Trophoblast cell (in vitro differentiated cells and primary cell): Measurements from ENCODE around the gene TRAF2.
"Not testable (repeated sequence)": the region's sequence is repeated elsewhere in the genome, so short reads cannot be mapped to it uniquely, and the experiment has no call there.

ENCODE experiments used
- DNase-seq, 2 donors: peaks; one replicate each; pipeline ENCODE4 v3.0.0-alpha.2; 2016
- H2AFZ ChIP-seq: 2 replicates; pipeline ENCODE4 v1.6.1; 2013; ENCODE audit warnings: low read length, moderate library complexity, mild to moderate bottlenecking; ENCODE audit not compliant: insufficient read depth, poor library complexity
- H2AK5ac ChIP-seq: 2 replicates; pipeline ENCODE4 v1.6.1; 2013; ENCODE audit warnings: mild to moderate bottlenecking, low read length
- H2BK120ac ChIP-seq: 2 replicates; pipeline ENCODE4 v1.6.1; 2013; ENCODE audit warnings: low read length, mild to moderate bottlenecking, moderate library complexity; ENCODE audit not compliant: insufficient read depth, poor library complexity
- H2BK12ac ChIP-seq: 2 replicates; pipeline ENCODE4 v1.6.1; 2013; ENCODE audit warnings: mild to moderate bottlenecking, low read length, moderate library complexity
- H2BK5ac ChIP-seq: 2 replicates; pipeline ENCODE4 v1.6.1; 2013; ENCODE audit warnings: low read length, low read depth, moderate library complexity, mild to moderate bottlenecking; ENCODE audit not compliant: poor library complexity
- H3K14ac ChIP-seq: 2 replicates; pipeline ENCODE4 v1.6.1; 2013; ENCODE audit warnings: mild to moderate bottlenecking, low read length
- H3K18ac ChIP-seq: 2 replicates; pipeline ENCODE4 v1.6.1; 2013; ENCODE audit warnings: mild to moderate bottlenecking, low read length
- H3K23ac ChIP-seq: 2 replicates; pipeline ENCODE4 v1.6.1; 2013; ENCODE audit warnings: low read length
- H3K27ac ChIP-seq: 2 replicates; pipeline ENCODE4 v1.5.1; 2013; ENCODE audit warnings: low read depth, mild to moderate bottlenecking, inconsistent platforms, low read length, moderate library complexity
- H3K27me3 ChIP-seq: 2 replicates; pipeline ENCODE4 v1.6.1; 2013; ENCODE audit warnings: inconsistent platforms, mild to moderate bottlenecking, low read length, moderate library complexity; ENCODE audit not compliant: insufficient read depth
- H3K36me3 ChIP-seq, 2 experiments: 1 replicate in 1 of 2; 2 replicates in 1 of 2; pipeline ENCODE4 v1.6.1; 2013; ENCODE audit warnings: low read length in 2 of 2, mild to moderate bottlenecking in 2 of 2, moderate library complexity in 1 of 2; ENCODE audit not compliant: insufficient read depth in 2 of 2, control insufficient read depth in 1 of 2
- H3K4ac ChIP-seq: 2 replicates; pipeline ENCODE4 v1.6.1; 2013; ENCODE audit warnings: low read depth, mild to moderate bottlenecking, low read length, moderate library complexity
- H3K4me1 ChIP-seq, 2 experiments: 1 replicate in 1 of 2; 2 replicates in 1 of 2; pipeline ENCODE4 v1.6.1; 2013; ENCODE audit warnings: low read length in 2 of 2, mild to moderate bottlenecking in 2 of 2, moderate library complexity in 1 of 2; ENCODE audit not compliant: insufficient read depth in 2 of 2, control insufficient read depth in 1 of 2
- H3K4me2 ChIP-seq: 2 replicates; pipeline ENCODE4 v1.6.1; 2013; ENCODE audit warnings: inconsistent platforms, mild to moderate bottlenecking, low read length, moderate library complexity
- H3K4me3 ChIP-seq: 2 replicates; pipeline ENCODE4 v1.5.1; 2013; ENCODE audit warnings: mild to moderate bottlenecking, low read depth, low read length, inconsistent platforms
- H3K79me1 ChIP-seq: one replicate; pipeline ENCODE4 v1.6.1; 2013; ENCODE audit warnings: low read length
- H3K79me2 ChIP-seq: 2 replicates; pipeline ENCODE4 v1.6.1; 2013; ENCODE audit warnings: low read length, mild to moderate bottlenecking; ENCODE audit not compliant: control insufficient read depth, insufficient read depth, poor library complexity
- H3K9ac ChIP-seq: 2 replicates; pipeline ENCODE4 v1.6.1; 2013; ENCODE audit warnings: mild to moderate bottlenecking, low read length
- H3K9me3 ChIP-seq: 2 replicates; pipeline ENCODE4 v1.6.1; 2013; ENCODE audit warnings: low read depth, mild to moderate bottlenecking, control low read depth, inconsistent platforms, low read length; ENCODE audit not compliant: insufficient read depth
- H4K12ac ChIP-seq: 2 replicates; pipeline ENCODE4 v1.6.1; 2013; ENCODE audit warnings: low read depth, mild to moderate bottlenecking, low read length, moderate library complexity
- H4K8ac ChIP-seq: 2 replicates; pipeline ENCODE4 v1.6.1; 2013; ENCODE audit warnings: low read depth, mild to moderate bottlenecking, low read length, moderate library complexity
- H4K91ac ChIP-seq: one replicate; pipeline ENCODE4 v1.6.1; 2013; ENCODE audit warnings: low read depth, mild to moderate bottlenecking, low read length, moderate library complexity
- WGBS: extraction: QIAGEN DNeasy Blood & Tissue Kit; methylation state at CpG from one replicate; pipeline ENCODE4 v1.1.7; 2013; ENCODE audit warnings: missing lambda C conversion rate; ENCODE audit not compliant: insufficient read length, insufficient coverage; ENCODE audit errors: extremely low coverage; 5-methylcytosine and 5-hydroxymethylcytosine counted together

Gene TRAF2

GRCh38 chr9:136868644-136869043 lies 17.7 kb upstream of the TRAF2 start:
- Histone ChIP-seq H3K23ac (no peak overlapping the region), H4K8ac (no peak overlapping the region), H3K79me1 (peaks cover 4% of the 10 kb centered on the region), H3K4ac (no peak overlapping the region), H2BK120ac (no peak overlapping the region), H2BK12ac (no peak overlapping the region), H2BK5ac (no peak overlapping the region), H3K9ac (no peak overlapping the region), H2AK5ac (no peak overlapping the region), H3K79me2 (peaks cover 10% of the 10 kb centered on the region), H3K4me3 (peak overlapping the region; percentile 5), H2AFZ (no peak overlapping the region), H3K4me1 (peaks cover 6 to 7% of the 10 kb centered on the region in 2 experiments), H3K27me3 (no peaks in the 10 kb centered on the region), H3K9me3 (peaks cover 25% of the 10 kb centered on the region), H3K36me3 (peaks cover 3 to 11% of the 10 kb centered on the region in 2 experiments), H3K4me2 (no peak overlapping the region), H3K27ac (no peak overlapping the region), H3K14ac (no peak overlapping the region), H3K18ac (no peak overlapping the region), H4K12ac (no peak overlapping the region), H4K91ac (no peak overlapping the region)
- DNase-seq: no peak
- no CpG with 5 or more reads among the region's 11 CpGs for WGBS

GRCh38 chr9:136869611-136870010 lies 16.7 kb upstream of the TRAF2 start:
- H2BK5ac ChIP-seq, H3K4me2 ChIP-seq, DNase-seq, H2AK5ac ChIP-seq, H4K8ac ChIP-seq, H3K14ac ChIP-seq, H4K91ac ChIP-seq, H2BK12ac ChIP-seq, H2AFZ ChIP-seq, H3K4me1 ChIP-seq, H3K79me2 ChIP-seq, H3K4ac ChIP-seq, H2BK120ac ChIP-seq, H3K27me3 ChIP-seq, H4K12ac ChIP-seq, H3K9ac ChIP-seq, H3K18ac ChIP-seq, H3K36me3 ChIP-seq, H3K79me1 ChIP-seq, H3K23ac ChIP-seq, H3K4me3 ChIP-seq, H3K27ac ChIP-seq: not testable (repeated sequence)
- WGBS: no CpG with 5 or more reads among the region's 2 CpGs
- H3K9me3 ChIP-seq: peaks cover 25% of the 10 kb centered on the region

- no peak overlapping the region for H3K14ac ChIP-seq
- H4K8ac ChIP-seq: no peak overlapping the region
- H3K18ac ChIP-seq: no peak overlapping the region
- no peak overlapping the region for H3K4me3 ChIP-seq
- no peaks in the 10 kb centered on the region for H3K36me3 ChIP-seq
- H3K27ac ChIP-seq: no peak overlapping the region
- H3K23ac ChIP-seq: no peak overlapping the region
- no peaks in the 10 kb centered on the region for H3K79me2 ChIP-seq
- no peak overlapping the region for H2BK120ac ChIP-seq
- peaks cover 15% of the 10 kb centered on the region for H3K9me3 ChIP-seq
- no CpG with 5 or more reads among the region's 6 CpGs for WGBS
- H3K4me1 ChIP-seq: no peaks in the 10 kb centered on the region
- no peak overlapping the region for H4K91ac ChIP-seq
- H3K27me3 ChIP-seq: no peaks in the 10 kb centered on the region
- no peak overlapping the region for H3K4ac ChIP-seq
- H3K4me2 ChIP-seq: no peak overlapping the region
- no peak overlapping the region for H2AK5ac ChIP-seq
- H3K79me1 ChIP-seq: no peaks in the 10 kb centered on the region
- H2BK12ac ChIP-seq: no peak overlapping the region
- H3K9ac ChIP-seq: no peak overlapping the region
- DNase-seq: peak; percentile 36 to 76
- no peak overlapping the region for H2AFZ ChIP-seq
- H2BK5ac ChIP-seq: no peak overlapping the region
- H4K12ac ChIP-seq: no peak overlapping the region
These were observed 11.2 kb upstream of the TRAF2 start for GRCh38 chr9:136875155-136875554.

GRCh38 chr9:136876476-136876875 lies 9.8 kb upstream of the TRAF2 start:
- Histone ChIP-seq H3K4me3 (no peak overlapping the region), H3K79me2 (no peaks in the 10 kb centered on the region), H3K4ac (no peak overlapping the region), H4K8ac (no peak overlapping the region), H3K27me3 (no peaks in the 10 kb centered on the region), H3K9me3 (peaks cover 13% of the 10 kb centered on the region), H3K79me1 (no peaks in the 10 kb centered on the region), H3K4me2 (no peak overlapping the region), H4K91ac (no peak overlapping the region), H3K27ac (no peak overlapping the region), H3K4me1 (peaks cover 1 to 2% of the 10 kb centered on the region in 2 experiments), H3K9ac (no peak overlapping the region), H2BK12ac (no peak overlapping the region), H2AFZ (no peak overlapping the region), H3K23ac (no peak overlapping the region), H3K36me3 (no peaks in the 10 kb centered on the region), H2BK120ac (no peak overlapping the region), H3K18ac (no peak overlapping the region), H2AK5ac (no peak overlapping the region), H3K14ac (no peak overlapping the region), H4K12ac (no peak overlapping the region), H2BK5ac (no peak overlapping the region)
- WGBS: no CpG with 5 or more reads among the region's 5 CpGs
- no peak for DNase-seq
